HG03558 (cell line): ENCODE results near the gene ATP6V0C.

Experiments used
- ATAC-seq: cut with Tn5 transposase; IDR thresholded peaks from one replicate; pipeline ENCODE4 v1.9.1; 2021; ENCODE audit warnings: moderate number of reproducible peaks; ENCODE audit not compliant: unreplicated experiment; ENCODE audit errors: extremely low read depth

Gene ATP6V0C

GRCh38 chr16:2513405-2514332 lies at the start of gene ATP6V0C:
TSS of gene ATP6V0C (plus strand) at chr16:2513952. CDS start at chr16:2514104, 152 bp downstream.
- ATAC-seq: peak; percentile 41

- no peak for ATAC-seq
Measured at GRCh38 chr16:2464333-2464732, 49.4 kb upstream of the ATP6V0C start.

GRCh38 chr16:2465653-2466415 lies 47.9 kb upstream of the ATP6V0C start:
- no peak for ATAC-seq

- no peak for ATAC-seq
Measured at GRCh38 chr16:2466667-2467527, 46.9 kb upstream of the ATP6V0C start.

- ATAC-seq: no peak
Measured at GRCh38 chr16:2467528-2468232, 46.1 kb upstream of the ATP6V0C start.

- no peak for ATAC-seq
Measured at GRCh38 chr16:2468233-2468724, 45.5 kb upstream of the ATP6V0C start.

- ATAC-seq: no peak
Measured at GRCh38 chr16:2468725-2469398, 44.9 kb upstream of the ATP6V0C start.

- ATAC-seq: no peak
Measured at GRCh38 chr16:2469399-2470233, 44.1 kb upstream of the ATP6V0C start.

- ATAC-seq: no peak
Measured at GRCh38 chr16:2470234-2470601, 43.5 kb upstream of the ATP6V0C start.

- no peak for ATAC-seq
Measured at GRCh38 chr16:2470603-2471015, 43.1 kb upstream of the ATP6V0C start.

GRCh38 chr16:2471016-2471652 lies 42.6 kb upstream of the ATP6V0C start, which contains the start of gene NTN3:
TSS of gene NTN3 (plus strand) at chr16:2471297. CDS start at chr16:2471702, 405 bp downstream.
- ATAC-seq: no peak

GRCh38 chr16:2471653-2472487 lies 41.9 kb upstream of the ATP6V0C start:
- ATAC-seq: no peak

GRCh38 chr16:2472488-2472864 lies 41.3 kb upstream of the ATP6V0C start:
- no peak for ATAC-seq

- ATAC-seq: no peak
Measured at GRCh38 chr16:2472885-2473445, 40.8 kb upstream of the ATP6V0C start.

GRCh38 chr16:2473446-2473926 lies 40.3 kb upstream of the ATP6V0C start:
- ATAC-seq: no peak
